SH-SY5Y (cell line): Measurements from ENCODE around the gene SPAG9.

Experiments
- GATA2 ChIP-seq: IDR thresholded peaks from 2 replicates; pipeline ENCODE4 v1.6.1; 2011; ENCODE audit warnings: mild to moderate bottlenecking, low read depth, low read length
- GATA3 ChIP-seq: IDR thresholded peaks from 2 replicates; pipeline ENCODE4 v1.6.1; 2011; ENCODE audit warnings: low read depth, mild to moderate bottlenecking, low read length, moderate library complexity

DNA sequence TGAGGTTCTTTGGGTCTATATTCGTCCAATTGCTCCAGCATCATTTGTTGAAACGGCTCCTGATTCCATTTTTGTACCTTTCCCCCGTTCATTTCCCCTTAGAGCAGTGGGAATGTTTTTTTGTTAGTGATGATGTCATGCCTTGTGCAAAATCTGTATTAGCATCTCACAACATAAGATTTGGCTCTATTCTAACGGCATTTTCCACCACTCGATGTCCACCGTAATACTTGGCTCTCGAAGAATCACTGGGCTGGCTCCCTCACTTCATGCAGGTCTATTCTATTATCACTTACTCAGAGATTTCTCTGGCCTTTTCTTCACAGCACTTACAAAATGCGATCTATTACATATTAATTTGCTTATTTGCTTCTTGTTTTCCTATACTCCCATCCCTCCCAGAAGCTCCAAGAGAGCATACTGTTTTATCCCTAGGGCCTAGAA is 32.1 kb upstream of the SPAG9 start:
- TF ChIP-seq GATA3 (no peak), GATA2 (no peak)
